Stromal cell of bone marrow (primary cell): Measurements from ENCODE around the gene GBGT1.
"Not testable (repeated sequence)": the region's sequence is repeated elsewhere in the genome, so short reads cannot be mapped to it uniquely, and the experiment has no call there.

Source experiments
- DNase-seq: peaks from one replicate; pipeline ENCODE4 v3.0.0-alpha.2; 2012; ENCODE audit warnings: low read depth

Gene GBGT1

GRCh38 chr9:133163504-133164172 is at the start of gene GBGT1:
TSS of gene GBGT1 (minus strand) at chr9:133163914. CDS start at chr9:133162412, 1,502 bp downstream.
- no peak for DNase-seq

GRCh38 chr9:133210609-133211008 is 46.9 kb upstream of the GBGT1 start:
- DNase-seq, result no peak

GRCh38 chr9:133210202-133210532 is 46.5 kb upstream of the GBGT1 start:
- DNase-seq, result no peak

DNA sequence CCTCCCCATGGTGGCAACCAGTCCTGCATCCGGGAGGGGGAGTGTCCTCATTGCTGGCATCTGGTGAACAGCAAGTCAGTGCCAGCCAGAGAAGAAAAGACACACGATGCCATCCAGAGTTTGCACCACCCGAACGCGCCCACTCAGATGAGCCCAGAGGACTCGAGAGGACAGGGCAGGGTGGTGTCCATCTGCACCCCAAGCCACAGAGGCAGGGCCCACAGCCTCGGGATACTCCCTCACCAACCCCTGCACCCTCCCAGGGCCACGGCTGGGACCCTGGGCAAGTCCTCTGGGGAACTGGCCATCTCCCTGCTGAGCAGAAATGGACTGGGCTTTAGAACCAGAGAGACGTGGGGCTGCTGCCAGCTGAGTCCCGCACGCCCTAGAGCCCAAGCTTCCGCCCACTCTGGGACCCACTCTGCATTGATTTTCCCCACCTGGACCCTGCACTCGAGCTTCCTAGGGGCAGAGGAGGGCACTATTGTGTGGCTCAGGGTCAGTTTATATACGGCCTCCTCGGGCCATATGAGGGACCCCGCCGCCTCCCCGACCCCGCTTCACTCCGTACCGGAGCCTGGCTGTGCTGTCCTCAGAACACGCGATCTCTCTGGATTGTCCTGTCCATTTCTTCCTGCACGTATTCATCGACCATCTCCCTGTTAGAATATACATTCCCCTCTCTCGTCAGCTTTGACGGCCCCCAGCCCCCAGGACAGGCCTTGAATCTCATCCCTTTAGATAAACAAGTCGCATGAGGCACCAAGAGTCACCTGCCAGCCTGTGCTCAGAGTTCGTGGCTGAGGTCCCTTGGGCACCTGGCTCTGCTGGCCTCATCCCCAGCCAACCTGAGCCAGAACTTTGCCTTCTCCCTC is 45.9 kb upstream of the GBGT1 start:
- not testable (repeated sequence) for DNase-seq

DNA sequence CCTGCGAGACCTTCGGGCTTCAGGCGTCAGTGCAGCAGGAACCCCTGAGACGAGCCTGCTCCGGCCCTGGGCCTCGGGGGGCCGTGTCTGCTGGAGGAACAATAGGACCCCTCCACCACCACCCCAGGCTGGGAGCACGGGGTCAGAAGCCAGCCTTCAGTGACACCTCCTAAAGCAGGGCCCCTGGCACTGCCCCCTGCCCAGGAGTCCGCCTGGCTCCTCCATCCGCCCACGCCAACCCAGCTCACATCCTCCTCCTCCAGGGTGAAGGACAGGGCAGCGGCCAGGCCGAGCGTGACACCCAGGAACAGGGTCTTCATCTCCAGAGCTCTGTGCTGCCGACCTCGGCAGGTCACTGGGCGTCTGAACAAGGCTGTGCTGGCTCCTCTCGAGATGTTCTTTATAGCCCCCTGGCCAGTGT is 45.2 kb upstream of the GBGT1 start, which contains the start of gene OBP2B:
Gene OBP2B, minus strand, starts transcription at position 371 of the 421 bp plus-strand sequence. Its CDS starts 51 bp downstream, at position 320.
- not testable (repeated sequence) for DNase-seq

DNA sequence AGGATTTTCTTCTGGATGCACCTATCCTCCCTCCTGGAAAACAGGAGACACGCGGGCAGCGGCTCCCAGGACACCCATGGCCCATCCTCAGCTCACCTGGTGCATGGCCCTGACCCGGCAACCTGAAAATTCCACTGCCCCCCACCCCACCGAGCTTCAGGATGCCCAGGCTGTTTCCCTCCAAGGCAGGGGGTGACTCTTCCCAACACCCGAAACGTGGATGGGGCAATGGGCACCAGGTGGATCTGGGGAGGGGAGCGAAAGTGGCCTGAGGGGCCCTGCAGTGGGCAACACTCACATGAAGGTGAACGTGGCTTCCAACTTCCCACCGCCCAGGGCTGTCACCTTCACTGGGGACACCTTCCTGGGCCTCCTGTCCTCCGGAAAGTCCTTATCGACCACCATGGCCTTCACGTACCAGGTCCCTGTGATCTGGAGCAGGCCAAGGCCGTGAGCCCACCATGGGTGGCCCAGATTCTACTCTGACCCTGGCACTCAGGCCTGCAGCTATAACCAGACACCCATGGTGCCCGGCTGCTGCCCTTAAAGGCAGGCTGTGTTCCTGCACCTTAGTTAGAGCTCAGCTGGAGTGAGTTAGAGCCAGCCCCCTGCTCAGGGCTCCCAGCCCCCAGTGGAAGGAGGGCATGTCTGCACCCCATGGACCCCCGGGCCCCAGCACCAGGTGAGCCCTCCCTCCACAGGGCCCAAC is 44.6 kb upstream of the GBGT1 start:
- DNase-seq, result not testable (repeated sequence)

GRCh38 chr9:133207540-133208170 is 43.9 kb upstream of the GBGT1 start:
- no peak for DNase-seq

GRCh38 chr9:133207021-133207531 is 43.4 kb upstream of the GBGT1 start:
- no peak for DNase-seq

GRCh38 chr9:133205996-133206931 is 42.5 kb upstream of the GBGT1 start:
- no peak for DNase-seq

DNA sequence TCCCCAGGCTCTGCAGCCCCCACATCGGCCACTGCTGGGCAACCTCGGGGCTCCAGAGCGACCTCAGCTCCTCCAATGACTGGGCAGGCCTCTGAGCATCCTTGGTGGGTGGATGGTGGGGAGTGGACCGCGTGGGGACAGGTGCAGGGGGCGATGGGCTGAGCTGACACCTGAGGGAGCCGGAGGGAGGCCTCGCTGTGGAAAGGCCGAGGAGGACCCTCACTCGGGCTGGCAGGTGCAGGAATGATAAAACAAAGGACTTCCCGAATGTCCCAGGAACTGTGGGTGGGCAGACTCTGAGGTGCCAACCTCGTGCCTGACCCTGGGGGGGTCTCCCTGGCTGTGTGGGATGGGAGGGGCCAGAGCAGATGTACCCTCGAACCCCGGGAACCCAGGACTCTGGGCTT is 41.8 kb upstream of the GBGT1 start:
- DNase-seq, result not testable (repeated sequence)

- DNase-seq, result no peak
These were observed 41.3 kb upstream of the GBGT1 start for GRCh38 chr9:133204993-133205336.

DNA sequence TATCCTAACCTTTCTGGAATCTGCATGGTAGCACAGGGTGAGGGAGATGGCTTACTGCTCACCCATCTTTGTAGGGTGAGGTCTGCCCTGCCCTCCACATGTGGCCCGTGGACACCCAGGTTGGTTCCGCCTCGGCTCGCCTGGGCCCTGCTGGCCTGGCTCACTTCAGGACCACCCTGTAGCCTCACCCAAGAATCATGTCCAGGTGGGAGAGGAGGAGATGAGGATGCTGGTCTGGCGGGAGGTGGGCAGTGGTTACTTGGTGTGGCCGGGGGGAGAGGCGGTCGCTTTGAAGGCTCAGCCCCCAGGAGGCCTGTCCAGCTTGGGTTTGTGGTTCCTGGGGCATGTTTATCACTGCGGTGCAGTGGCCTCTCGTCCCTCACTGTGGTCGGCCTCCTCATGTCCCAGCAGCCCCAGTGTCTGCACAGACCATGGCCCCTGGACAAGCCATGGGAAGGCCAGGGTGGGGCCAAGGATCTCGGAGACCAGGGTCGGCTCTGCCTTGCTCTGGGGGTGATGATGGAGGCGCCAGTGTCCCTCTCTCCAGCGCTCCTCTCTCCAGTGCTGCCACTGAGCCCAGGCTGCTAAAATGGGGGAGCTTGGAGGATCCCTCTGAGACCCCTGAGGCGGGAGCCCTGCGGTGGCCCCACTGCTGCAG is 40.8 kb upstream of the GBGT1 start:
- DNase-seq, result no peak

- DNase-seq, result no peak
These were observed 39.9 kb upstream of the GBGT1 start for GRCh38 chr9:133203506-133204075.

- no peak for DNase-seq
These were observed 39.2 kb upstream of the GBGT1 start for GRCh38 chr9:133202688-133203453.

GRCh38 chr9:133202145-133202513 is 38.4 kb upstream of the GBGT1 start:
- DNase-seq, result no peak

GRCh38 chr9:133201424-133202144 is 37.9 kb upstream of the GBGT1 start:
- no peak for DNase-seq

GRCh38 chr9:133200631-133201030 is 36.9 kb upstream of the GBGT1 start:
- DNase-seq, result no peak

- DNase-seq, result no peak
These were observed 36.1 kb upstream of the GBGT1 start for GRCh38 chr9:133199648-133200321.
